K562 (cell line): ENCODE data around the gene LTN1.

Experiments
- ETV1 ChIP-seq: fragments of 450-650 bp; conservative IDR thresholded peaks from 2 replicates; pipeline ENCODE4 v1.6.1; 2016; ENCODE audit warnings: missing genetic modification characterization, control low read depth, low read depth, missing compliant biosample characterization
- FUS ChIP-seq: fragments of 200-400 bp; formaldehyde crosslinking; optimal IDR thresholded peaks from 2 replicates; pipeline ENCODE3; 2017; ENCODE audit warnings: low read depth, low read length
- HNRNPLL ChIP-seq: fragments of 200-400 bp; formaldehyde crosslinking; IDR thresholded peaks from 2 replicates; pipeline ENCODE4 v1.6.1; 2017; ENCODE audit warnings: low read length, low read depth, mild to moderate bottlenecking; ENCODE audit not compliant: poor library complexity, severe bottlenecking
- KLF1 ChIP-seq: fragments of 450-650 bp; IDR thresholded peaks from 2 replicates; pipeline ENCODE4 v1.6.1; 2016; ENCODE audit warnings: missing genetic modification characterization, missing compliant biosample characterization
- LEF1 ChIP-seq: fragments of 450-650 bp; IDR thresholded peaks from 2 replicates; pipeline ENCODE4 v1.6.1; 2016; ENCODE audit warnings: mild to moderate bottlenecking
- MXI1 ChIP-seq: IDR thresholded peaks from 2 replicates; pipeline ENCODE4 v1.6.1; 2011; ENCODE audit warnings: low read depth, mild to moderate bottlenecking, improper control_type of control experiment, low read length
- SREBF2 ChIP-seq: sonication (generic); formaldehyde crosslinking; IDR thresholded peaks from 2 replicates; pipeline ENCODE4 v1.4.0; 2020; ENCODE audit warnings: mild to moderate bottlenecking, missing genetic modification reagents
- ZBTB8A ChIP-seq: fragments of 450-650 bp; IDR thresholded peaks from 2 replicates; pipeline ENCODE4 v1.6.1; 2018; ENCODE audit warnings: mild to moderate bottlenecking, moderate library complexity; ENCODE audit not compliant: partially characterized antibody
- ZFP36 ChIP-seq: fragments of 150-350 bp; IDR thresholded peaks from 2 replicates; pipeline ENCODE4 v1.6.1; 2018; ENCODE audit warnings: low read length, low read depth; ENCODE audit not compliant: partially characterized antibody
- ZMIZ1 ChIP-seq, 2 experiments: fragments of 150-350 bp in 1 of 2; IDR thresholded peaks; 2 replicates each; pipeline ENCODE4 v1.6.1; 2012 to 2016; ENCODE audit warnings: low read depth in 2 of 2, low read length in 2 of 2, mild to moderate bottlenecking in 1 of 2, moderate library complexity in 1 of 2

DNA sequence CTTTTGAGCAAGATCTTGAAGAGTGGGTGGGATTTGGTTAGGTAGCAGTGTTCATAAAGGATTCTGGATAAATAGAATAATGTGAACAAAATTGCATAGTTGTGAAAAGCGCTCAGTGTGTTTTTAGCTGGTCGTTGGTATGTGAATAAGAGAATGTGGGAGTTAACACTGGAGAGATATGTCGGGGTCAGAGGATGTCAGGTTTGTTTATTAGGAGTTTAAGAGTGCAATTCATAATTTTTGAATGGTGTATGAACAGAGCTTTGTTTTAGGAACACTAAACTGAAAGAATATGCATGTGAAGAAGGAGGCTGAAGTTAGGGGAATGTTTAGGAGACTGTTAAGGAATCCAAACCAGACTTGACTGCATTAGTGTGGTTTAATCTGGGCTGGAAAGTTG, 41.2 kb upstream of the LTN1 start:
- TF ChIP-seq MXI1 (no peak), ETV1 (tag) (no peak), ZMIZ1 (IDR thresholded peaks at IDR 0.05; ENCODE audit: low read depth in 2 of 2, low read length in 2 of 2) (no peak), LEF1 (no peak), SREBF2 (no peak), ZBTB8A (no peak), FUS (no peak), HNRNPLL (no peak), KLF1 (tag) (no peak), ZFP36 (no peak)
